NCI-H1694 treated with DMSO at 0.1 percent for 48 hours (cell line): ENCODE measurements around the gene MTARC1.

Source experiments
- DNase-seq: peaks from one replicate; lab custom pipeline; 2025; lab: John Stamatoyannopoulos, UW

MTARC1 gene

GRCh38 chr1:220806408-220806807 lies 19.7 kb downstream of the MTARC1 start:
- DNase-seq: no peak

GRCh38 chr1:220807726-220808125 lies 21.0 kb downstream of the MTARC1 start:
- no peak for DNase-seq

GRCh38 chr1:220808345-220809186 lies 21.9 kb downstream of the MTARC1 start:
- no peak for DNase-seq

- no peak for DNase-seq
Observed at GRCh38 chr1:220809187-220809550, 22.5 kb downstream of the MTARC1 start.

- DNase-seq: no peak
Observed at GRCh38 chr1:220809704-220810103, 23.0 kb downstream of the MTARC1 start.

GRCh38 chr1:220810179-220810653 lies 23.5 kb downstream of the MTARC1 start:
- DNase-seq: peak; percentile 23

- DNase-seq: no peak
Observed at GRCh38 chr1:220810963-220811362, 24.2 kb downstream of the MTARC1 start.

- no peak for DNase-seq
Observed at GRCh38 chr1:220811695-220812094, 25.0 kb downstream of the MTARC1 start.

- no peak for DNase-seq
Observed at GRCh38 chr1:220812308-220812707, 25.6 kb downstream of the MTARC1 start.

- DNase-seq: no peak
Observed at GRCh38 chr1:220813013-220813412, 26.3 kb downstream of the MTARC1 start.

GRCh38 chr1:220815409-220815808 lies 28.7 kb downstream of the MTARC1 start:
- DNase-seq: no peak

- no peak for DNase-seq
Observed at GRCh38 chr1:220817907-220818306, 31.2 kb downstream of the MTARC1 start.

GRCh38 chr1:220818421-220819173 lies 31.9 kb downstream of the MTARC1 start:
- no peak for DNase-seq

- no peak for DNase-seq
Observed at GRCh38 chr1:220819467-220820026, 32.8 kb downstream of the MTARC1 start.

- no peak for DNase-seq
Observed at GRCh38 chr1:220824031-220824989, 37.6 kb downstream of the MTARC1 start.

- no peak for DNase-seq
Observed at GRCh38 chr1:220825819-220826551, 39.3 kb downstream of the MTARC1 start.

GRCh38 chr1:220826729-220827128 lies 40.0 kb downstream of the MTARC1 start:
- no peak for DNase-seq

- no peak for DNase-seq
Observed at GRCh38 chr1:220827445-220828178, 40.9 kb downstream of the MTARC1 start.

GRCh38 chr1:220828179-220828490 lies 41.4 kb downstream of the MTARC1 start:
- DNase-seq: no peak

GRCh38 chr1:220828950-220829586 lies 42.4 kb downstream of the MTARC1 start:
- no peak for DNase-seq
